Esophagus muscularis mucosa (tissue), 4 donors: ENCODE measurements around the gene TUB. TPM values are rescaled to one million over a fixed set of nuclear protein-coding genes. Genes with fewer than 3 reads are reported as not detected.

ENCODE experiments used
- DNase-seq: peaks from one replicate; pipeline ENCODE4 v3.0.0-alpha.2; 2017; ENCODE audit errors: extremely low spot score
- H3K27ac ChIP-seq, 4 donors: fragments of 200-600 bp; sonication (generic); replicated peaks in 1 of 4; 1 replicate in 3 of 4; 2 replicates in 1 of 4; pipeline ENCODE4 v1.5.1; 2016 to 2019; ENCODE audit warnings: mild to moderate bottlenecking in 1 of 4
- H3K27me3 ChIP-seq, 4 donors: fragments of 200-600 bp; sonication (generic); one replicate each; pipeline versions ENCODE4 v1.5.1 to v1.6.0; 2016 to 2019
- H3K36me3 ChIP-seq, 4 donors: fragments of 200-600 bp; sonication (generic); one replicate each; pipeline ENCODE4 v1.5.1; 2016 to 2019
- H3K4me1 ChIP-seq, 4 donors: fragments of 200-600 bp; sonication (generic); one replicate each; pipeline ENCODE4 v1.5.1; 2016 to 2019
- H3K4me3 ChIP-seq, 4 donors: fragments of 200-600 bp; sonication (generic); 1 replicate in 2 of 4; 2 replicates in 2 of 4; pipeline ENCODE4 v1.5.1; 2016 to 2019; ENCODE audit warnings: mild to moderate bottlenecking in 4 of 4, moderate library complexity in 1 of 4
- H3K9me3 ChIP-seq, 4 donors: fragments of 200-600 bp; sonication (generic); 1 replicate in 3 of 4; 2 replicates in 1 of 4; pipeline ENCODE4 v1.5.1; 2016 to 2019
- CTCF ChIP-seq, 3 experiments: fragments of 200-600 bp in 2 of 3; fragments of 450-650 bp in 1 of 3; sonication (generic) in 2 of 3; IDR thresholded peaks; one replicate each; pipeline ENCODE4 v1.5.1; 2017 to 2019; ENCODE audit warnings: antibody characterized with exemption in 3 of 3, mild to moderate bottlenecking in 2 of 3, moderate library complexity in 1 of 3
- EP300 ChIP-seq: sonication (generic); formaldehyde crosslinking; IDR thresholded peaks from one replicate; pipeline ENCODE4 v1.6.1; 2017; ENCODE audit warnings: antibody characterized with exemption
- POLR2A ChIP-seq: fragments of 450-650 bp; IDR thresholded peaks from one replicate; pipeline ENCODE4 v1.6.1; 2017; ENCODE audit warnings: antibody characterized with exemption, moderate library complexity, mild to moderate bottlenecking, low read depth
- POLR2AphosphoS5 ChIP-seq, 2 donors: sonication (generic); formaldehyde crosslinking; IDR thresholded peaks; one replicate each; pipeline ENCODE4 v1.6.1; 2017; ENCODE audit warnings: antibody characterized with exemption in 2 of 2
- WGBS: methylation state at CpG from one replicate; pipeline ENCODE4 v1.1.5; 2018; 5-methylcytosine and 5-hydroxymethylcytosine counted together
- intact Hi-C: fragments of 100-400 bp; cut with DNase I; formaldehyde crosslinking; loops from one replicate; pipeline ENCODE4 v1.15.1; 2023
- total RNA-seq, 4 donors: library from RNA; depleted of rRNA; stranded (reverse); fragments of >200 nt; gene quantifications; one replicate each; pipeline versions ENCODE4 v1.1.0 to v1.2.1, GENCODE V29; 2016

Gene TUB
- 10 to 100 TPM in 2 of 4 donors, 1 to 10 TPM in 2; 8.3 to 18.3 (median 12.1) TPM for total RNA-seq

- intact Hi-C loops, result no loop called here
- Histone ChIP-seq H3K27me3 (no peaks in the 10 kb centered on the region), H3K4me3 (peak within 1 kb of the TSS; percentile 59 to 79 (median 65)), H3K9me3 (no peaks in the 10 kb centered on the region), H3K36me3 (no peaks in the 10 kb centered on the region), H3K4me1 (peaks cover 40 to 48% (median 45%) of the 10 kb centered on the region in 4 donors), H3K27ac (peak within 1 kb of the TSS; percentile 23 to 69 (median 63))
- DNase-seq, result no peak
- TF ChIP-seq CTCF (IDR thresholded peaks at IDR 0.05) (no peak), POLR2A (no peak), EP300 (no peak), POLR2AphosphoS5 (IDR thresholded peaks at IDR 0.05) (no peak)
- WGBS, result 0% methylated on average over 17 of the region's 104 CpGs
Observed at GRCh38 chr11:8080674-8081590, at the start of gene TUB. TUB (plus strand) TSS chr11:8081211; CDS start chr11:8081511, 300 bp downstream.

GRCh38 chr11:8031248-8032115 lies 49.5 kb upstream of the TUB start:
- H3K9me3 ChIP-seq, result no peaks in the 10 kb centered on the region
- no peak for TF ChIP-seq CTCF (IDR thresholded peaks at IDR 0.05)
- no peak for TF ChIP-seq POLR2A
- no peak for TF ChIP-seq EP300
- no peak for TF ChIP-seq POLR2AphosphoS5 (IDR thresholded peaks at IDR 0.05)
- intact Hi-C loops, result loop anchor here (5.0 kb wide), 2 partner anchors 36 to 61 kb away; no protein-coding TSS in a partner anchor
- H3K4me3 ChIP-seq, result no peak overlapping the region
- peak; percentile 75 for DNase-seq
- H3K36me3 ChIP-seq, result no peaks in the 10 kb centered on the region
- no peak overlapping the region for H3K27ac ChIP-seq
- 81% methylated on average over 29 of the region's 32 CpGs for WGBS
- H3K27me3 ChIP-seq, result peaks cover 0 to 13% (median 0%) of the 10 kb centered on the region in 4 donors
- peaks cover 9 to 43% (median 13%) of the 10 kb centered on the region in 4 donors for H3K4me1 ChIP-seq

GRCh38 chr11:8032122-8032521 lies 48.9 kb upstream of the TUB start:
- 86% methylated on average over 9 of the region's 10 CpGs for WGBS
- no peak for DNase-seq

More at GRCh38 chr11:8032122-8032521, 48.9 kb upstream of the TUB start:
- Histone ChIP-seq H3K27ac (no peak overlapping the region), H3K36me3 (no peaks in the 10 kb centered on the region), H3K9me3 (no peaks in the 10 kb centered on the region), H3K4me3 (no peak overlapping the region), H3K4me1 (peaks cover 9 to 43% (median 13%) of the 10 kb centered on the region in 4 donors), H3K27me3 (peaks cover 0 to 13% (median 0%) of the 10 kb centered on the region in 4 donors)
- TF ChIP-seq POLR2A (no peak), CTCF (IDR thresholded peaks at IDR 0.05) (no peak), EP300 (no peak), POLR2AphosphoS5 (IDR thresholded peaks at IDR 0.05) (no peak)
- intact Hi-C loops, result loop anchor here (5.0 kb wide), 2 partner anchors 35 to 60 kb away; no protein-coding TSS in a partner anchor
